ENCODE data around the gene BTG4. TPM values are rescaled to one million over a fixed set of nuclear protein-coding genes. Genes with fewer than 3 reads are reported as not detected.

BTG4 gene
- total RNA-seq, 1 donor from 2014 or later = not detected

DNA sequence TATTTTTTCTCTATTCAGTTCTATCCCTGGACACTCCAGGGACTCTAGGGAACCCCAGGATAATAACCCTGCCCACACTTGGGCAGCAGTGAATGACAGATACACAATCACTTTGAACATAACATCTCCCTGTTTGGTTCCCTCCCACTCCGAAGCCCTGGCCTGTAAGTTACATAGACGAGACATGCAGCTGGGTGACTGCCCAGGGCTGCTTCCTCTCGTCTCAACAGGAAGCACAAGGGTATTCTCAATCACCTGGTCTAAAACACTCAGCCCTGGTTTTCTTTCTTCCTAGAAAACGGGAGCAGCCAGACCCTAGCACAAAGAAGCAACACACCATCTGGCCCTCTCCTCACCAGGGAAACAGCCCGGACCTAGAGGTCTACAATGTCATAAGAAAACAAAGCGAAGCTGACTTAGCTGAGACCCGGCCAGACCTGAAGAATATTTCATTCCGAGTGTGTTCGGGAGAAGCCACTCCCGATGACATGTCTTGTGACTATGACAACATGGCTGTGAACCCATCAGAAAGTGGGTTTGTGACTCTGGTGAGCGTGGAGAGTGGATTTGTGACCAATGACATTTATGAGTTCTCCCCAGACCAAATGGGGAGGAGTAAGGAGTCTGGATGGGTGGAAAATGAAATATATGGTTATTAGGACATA, 47.7 kb upstream of the BTG4 start:
- TF ChIP-seq CTCF (IDR thresholded peaks at IDR 0.05) = no peak
- H3K27ac Mint-ChIP-seq (ENCODE audit: unreplicated experiment) = peak overlapping the region; percentile 69
- peaks cover 5% of the 10 kb centered on the region for H3K36me3 Mint-ChIP-seq (ENCODE audit: unreplicated experiment)
- H3K4me1 Mint-ChIP-seq (ENCODE audit: unreplicated experiment) = peaks cover 52% of the 10 kb centered on the region
- H3K9me3 Mint-ChIP-seq (ENCODE audit: unreplicated experiment) = peaks cover 4% of the 10 kb centered on the region
- no peaks in the 10 kb centered on the region for H3K27me3 Mint-ChIP-seq (ENCODE audit: unreplicated experiment)
- H3K4me3 Mint-ChIP-seq (ENCODE audit: unreplicated experiment) = no peak overlapping the region
- DNase-seq (ENCODE audit: extremely low spot score, unreplicated experiment) = no peak

DNA sequence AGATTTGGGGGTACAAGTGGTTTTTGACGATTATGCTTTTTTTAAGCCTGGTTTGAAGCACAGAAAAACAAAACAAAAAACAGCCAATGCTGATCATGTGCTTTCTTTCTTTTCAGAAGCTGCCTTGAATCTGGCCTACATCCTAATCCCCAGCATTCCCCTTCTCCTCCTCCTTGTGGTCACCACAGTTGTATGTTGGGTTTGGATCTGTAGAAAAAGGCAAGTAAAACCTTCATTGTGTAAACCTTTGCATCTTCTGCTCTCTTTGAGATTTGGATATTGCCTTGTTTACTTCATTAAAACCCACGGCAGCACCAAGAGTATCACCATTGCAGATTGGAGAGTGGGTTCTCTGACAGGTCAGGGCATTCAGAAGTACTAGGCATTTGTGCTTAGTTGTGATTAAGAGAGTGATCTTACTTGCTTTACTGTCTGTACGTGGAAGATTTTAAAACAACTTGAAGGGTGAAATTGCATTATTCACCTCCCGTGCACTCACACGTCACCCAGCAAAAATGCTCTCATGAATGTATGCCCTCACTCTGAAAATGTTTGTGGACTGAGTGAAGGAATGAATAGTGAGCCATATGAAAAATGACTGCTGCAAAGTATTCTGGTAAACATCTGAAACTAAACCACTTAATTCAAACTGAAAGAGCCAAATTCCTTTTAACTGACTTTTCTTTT, 45.4 kb upstream of the BTG4 start:
- H3K4me3 Mint-ChIP-seq (ENCODE audit: unreplicated experiment) = no peak overlapping the region
- H3K27me3 Mint-ChIP-seq (ENCODE audit: unreplicated experiment) = no peaks in the 10 kb centered on the region
- no peak for TF ChIP-seq CTCF (IDR thresholded peaks at IDR 0.05)
- peaks cover 52% of the 10 kb centered on the region for H3K4me1 Mint-ChIP-seq (ENCODE audit: unreplicated experiment)
- peak overlapping the region; percentile 91 for H3K27ac Mint-ChIP-seq (ENCODE audit: unreplicated experiment)
- DNase-seq (ENCODE audit: extremely low spot score, unreplicated experiment) = no peak
- H3K9me3 Mint-ChIP-seq (ENCODE audit: unreplicated experiment) = peaks cover 4% of the 10 kb centered on the region
- H3K36me3 Mint-ChIP-seq (ENCODE audit: unreplicated experiment) = peaks cover 5% of the 10 kb centered on the region

GRCh38 chr11:111555255-111555654, 43.1 kb upstream of the BTG4 start:
- Mint-ChIP-seq H3K27me3 (ENCODE audit: unreplicated experiment) (no peaks in the 10 kb centered on the region), H3K36me3 (ENCODE audit: unreplicated experiment) (peaks cover 7% of the 10 kb centered on the region), H3K27ac (ENCODE audit: unreplicated experiment) (peak overlapping the region; percentile 45), H3K4me1 (ENCODE audit: unreplicated experiment) (peaks cover 32% of the 10 kb centered on the region), H3K9me3 (ENCODE audit: unreplicated experiment) (peaks cover 4% of the 10 kb centered on the region), H3K4me3 (ENCODE audit: unreplicated experiment) (no peak overlapping the region)
- no peak for DNase-seq (ENCODE audit: extremely low spot score, unreplicated experiment)
- no peak for TF ChIP-seq CTCF (IDR thresholded peaks at IDR 0.05)

DNA sequence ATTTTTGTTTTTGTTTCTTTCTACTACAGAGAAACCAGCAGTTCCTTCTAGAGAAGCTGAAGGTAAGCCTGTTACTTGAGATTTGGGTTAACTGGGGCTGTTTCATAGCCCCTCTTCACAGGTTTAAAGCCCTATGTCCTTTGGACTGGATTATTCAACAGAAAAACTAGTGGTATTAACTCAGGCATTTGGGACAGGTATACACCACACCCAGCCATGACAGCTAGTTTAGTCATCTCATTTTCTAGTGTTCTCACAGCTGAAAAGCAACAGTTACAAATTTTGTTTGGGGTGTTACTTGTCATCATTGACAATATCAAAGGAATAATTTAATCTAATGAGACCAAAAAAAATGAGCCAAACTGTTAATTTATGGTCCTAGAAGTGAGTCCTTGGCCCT, 42.3 kb upstream of the BTG4 start:
- TF ChIP-seq CTCF (IDR thresholded peaks at IDR 0.05) = no peak
- DNase-seq (ENCODE audit: extremely low spot score, unreplicated experiment) = no peak
- H3K27ac Mint-ChIP-seq (ENCODE audit: unreplicated experiment) = no peak overlapping the region
- H3K27me3 Mint-ChIP-seq (ENCODE audit: unreplicated experiment) = no peaks in the 10 kb centered on the region
- H3K4me1 Mint-ChIP-seq (ENCODE audit: unreplicated experiment) = peaks cover 27% of the 10 kb centered on the region
- H3K36me3 Mint-ChIP-seq (ENCODE audit: unreplicated experiment) = peaks cover 7% of the 10 kb centered on the region
- H3K9me3 Mint-ChIP-seq (ENCODE audit: unreplicated experiment) = peaks cover 4% of the 10 kb centered on the region
- no peak overlapping the region for H3K4me3 Mint-ChIP-seq (ENCODE audit: unreplicated experiment)

- H3K9me3 Mint-ChIP-seq (ENCODE audit: unreplicated experiment) = no peaks in the 10 kb centered on the region
- peaks cover 3% of the 10 kb centered on the region for H3K4me1 Mint-ChIP-seq (ENCODE audit: unreplicated experiment)
- no peak overlapping the region for H3K4me3 Mint-ChIP-seq (ENCODE audit: unreplicated experiment)
- no peak for DNase-seq (ENCODE audit: extremely low spot score, unreplicated experiment)
- no peak for TF ChIP-seq CTCF (IDR thresholded peaks at IDR 0.05)
- H3K36me3 Mint-ChIP-seq (ENCODE audit: unreplicated experiment) = peaks cover 16% of the 10 kb centered on the region
- no peak overlapping the region for H3K27ac Mint-ChIP-seq (ENCODE audit: unreplicated experiment)
- H3K27me3 Mint-ChIP-seq (ENCODE audit: unreplicated experiment) = no peaks in the 10 kb centered on the region
These were observed 38.1 kb upstream of the BTG4 start for GRCh38 chr11:111550258-111550657.
